Stomach smooth muscle (tissue), 2 donors: ENCODE results near the gene STAP2.
"Not testable (repeated sequence)": the region's sequence is repeated elsewhere in the genome, so short reads cannot be mapped to it uniquely, and the experiment has no call there.

Experiments used
- H3K27ac ChIP-seq: one replicate; pipeline ENCODE4 v1.7.0; 2013; ENCODE audit warnings: mild to moderate bottlenecking, low read length, inconsistent platforms
- H3K27me3 ChIP-seq, 2 donors: one replicate each; pipeline ENCODE4 v1.7.0; 2013; ENCODE audit warnings: low read length in 2 of 2; ENCODE audit not compliant: insufficient read depth in 2 of 2, control insufficient read depth in 1 of 2
- H3K36me3 ChIP-seq, 2 donors: one replicate each; pipeline ENCODE4 v1.7.0; 2013; ENCODE audit warnings: low read length in 2 of 2; ENCODE audit not compliant: control insufficient read depth in 2 of 2, insufficient read depth in 2 of 2
- H3K4me1 ChIP-seq: one replicate; pipeline ENCODE4 v1.7.0; 2013; ENCODE audit warnings: low read length; ENCODE audit not compliant: control insufficient read depth, insufficient read depth
- H3K4me3 ChIP-seq, 2 donors: one replicate each; pipeline ENCODE4 v1.7.0; 2013; ENCODE audit warnings: low read length in 2 of 2
- H3K9ac ChIP-seq, 2 donors: one replicate each; pipeline ENCODE4 v1.7.0; 2013; ENCODE audit warnings: low read length in 2 of 2, mild to moderate bottlenecking in 1 of 2
- H3K9me3 ChIP-seq, 2 donors: one replicate each; pipeline ENCODE4 v1.7.0; 2013; ENCODE audit warnings: low read length in 2 of 2; ENCODE audit not compliant: control insufficient read depth in 2 of 2
- donor health status: healthy.
- donor health status: Pancreatic carcinoma.

The STAP2 gene

DNA sequence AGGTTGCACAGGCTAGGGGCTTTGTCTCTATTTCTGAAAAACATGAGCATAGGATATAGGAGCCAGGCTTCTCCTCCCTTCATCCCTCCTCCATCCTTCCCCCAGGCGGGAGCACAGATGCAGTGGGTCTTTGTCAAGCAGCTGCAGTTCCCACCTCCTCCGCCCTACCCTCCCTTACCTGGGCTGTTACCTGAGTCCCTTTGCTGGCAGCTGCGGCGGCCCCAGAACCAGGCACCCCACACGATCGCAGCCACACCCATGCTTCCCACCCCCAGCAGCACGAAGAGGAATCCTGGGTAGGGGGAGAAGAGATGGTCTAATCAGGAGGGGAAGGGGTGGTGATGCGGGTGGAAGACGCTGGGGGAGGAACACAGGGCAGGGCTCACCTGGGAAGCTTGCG, 44.2 kb downstream of the STAP2 start:
- no peaks in the 10 kb centered on the region for H3K4me1 ChIP-seq
- H3K9me3 ChIP-seq: no peaks in the 10 kb centered on the region
- H3K27me3 ChIP-seq: peaks cover 7 to 19% of the 10 kb centered on the region in 2 donors
- no peak overlapping the region for H3K27ac ChIP-seq
- H3K9ac ChIP-seq: no peak overlapping the region
- no peaks in the 10 kb centered on the region for H3K36me3 ChIP-seq
- no peak overlapping the region for H3K4me3 ChIP-seq

DNA sequence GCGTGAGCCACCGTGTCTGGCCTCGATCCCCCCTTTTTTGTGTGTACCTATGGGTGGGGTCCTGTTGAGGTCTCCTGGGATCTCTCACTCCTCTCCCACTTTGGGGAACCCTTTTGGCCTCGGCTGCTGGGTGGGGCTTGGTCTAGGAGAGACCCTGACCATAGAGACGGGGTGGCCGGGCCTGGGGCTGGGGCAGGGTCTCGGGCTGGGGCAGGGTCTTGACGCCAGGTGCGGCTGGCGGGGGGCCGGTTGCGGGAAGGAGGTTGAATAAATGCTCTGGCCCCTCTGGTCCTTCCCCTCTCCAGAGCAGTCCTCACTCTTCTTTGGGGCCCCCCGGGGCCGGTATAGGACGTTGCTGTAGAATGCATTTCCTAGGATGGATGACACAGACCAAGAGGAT, 46.1 kb downstream of the STAP2 start:
- Histone ChIP-seq H3K36me3 (no peaks in the 10 kb centered on the region), H3K27ac (no peak overlapping the region), H3K27me3 (peaks cover 7 to 19% of the 10 kb centered on the region in 2 donors), H3K4me3 (no peak overlapping the region), H3K4me1 (no peaks in the 10 kb centered on the region), H3K9me3 (no peaks in the 10 kb centered on the region), H3K9ac (no peak overlapping the region)

DNA sequence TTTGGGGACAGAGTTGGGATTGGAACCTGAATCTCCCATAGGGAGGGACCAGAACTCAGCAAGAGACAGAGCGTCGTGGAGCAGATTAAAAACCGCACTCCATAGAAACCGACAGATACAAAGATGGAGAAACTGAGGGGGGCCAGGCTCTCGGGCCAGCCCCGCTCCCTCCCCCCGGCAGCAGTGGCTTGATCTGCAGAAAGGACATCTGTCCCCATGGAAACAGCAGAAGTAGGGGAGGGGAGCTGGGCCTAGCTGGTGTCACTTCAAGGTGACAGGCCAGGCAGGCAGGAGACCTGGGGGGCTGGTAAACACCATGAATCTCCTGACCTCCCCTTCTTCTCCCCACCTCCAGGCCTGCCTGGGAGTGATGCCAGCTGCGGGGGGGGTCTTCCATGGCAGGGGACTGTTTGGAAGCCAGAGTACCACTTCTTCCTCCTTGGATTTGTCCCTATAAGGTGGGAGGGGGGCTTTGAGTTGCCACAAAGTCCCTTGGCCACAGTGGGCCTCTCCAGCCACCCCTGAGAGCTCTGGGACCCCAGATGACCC, 47.4 kb downstream of the STAP2 start:
- Histone ChIP-seq H3K36me3 (no peaks in the 10 kb centered on the region), H3K4me1 (no peaks in the 10 kb centered on the region), H3K27ac (no peak overlapping the region), H3K9ac (no peak overlapping the region), H3K4me3 (no peak overlapping the region), H3K9me3 (no peaks in the 10 kb centered on the region), H3K27me3 (peaks cover 3 to 16% of the 10 kb centered on the region in 2 donors)

DNA sequence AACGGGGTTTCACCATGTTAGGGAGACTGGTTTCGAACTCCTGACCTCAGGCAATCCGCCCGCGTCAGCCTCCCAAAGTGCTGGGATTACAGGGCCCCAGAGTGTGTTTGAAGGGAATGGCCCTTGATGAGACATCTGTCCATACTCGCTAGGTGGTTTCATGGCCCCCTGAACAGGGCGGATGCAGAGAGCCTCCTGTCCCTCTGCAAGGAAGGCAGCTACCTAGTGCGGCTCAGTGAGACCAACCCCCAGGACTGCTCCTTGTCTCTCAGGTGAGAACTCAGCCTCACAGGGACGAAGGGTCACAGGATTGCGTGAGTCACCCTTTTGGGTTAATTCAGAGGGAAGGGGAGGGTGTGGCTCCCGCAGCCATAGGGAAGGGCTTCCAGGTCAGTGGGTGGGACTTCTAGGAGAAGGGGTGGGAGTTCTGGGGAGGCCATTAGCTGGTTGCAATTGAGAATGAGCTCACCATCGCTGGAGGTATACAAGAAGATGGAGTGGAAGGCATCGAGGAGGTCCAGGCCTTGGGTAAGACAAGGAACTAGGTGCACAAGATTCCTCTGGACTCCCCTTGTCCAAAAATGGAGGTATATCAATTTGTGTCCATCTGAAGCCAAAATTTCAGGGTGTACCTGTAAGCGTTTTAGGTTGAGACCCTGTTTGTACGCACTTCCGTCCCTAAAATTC, 50.4 kb downstream of the STAP2 start:
- no peaks in the 10 kb centered on the region for H3K9me3 ChIP-seq
- no peaks in the 10 kb centered on the region for H3K4me1 ChIP-seq
- H3K4me3 ChIP-seq: no peak overlapping the region
- no peak overlapping the region for H3K9ac ChIP-seq
- no peak overlapping the region for H3K27ac ChIP-seq
- peaks cover 9 to 15% of the 10 kb centered on the region in 2 donors for H3K27me3 ChIP-seq
- H3K36me3 ChIP-seq: no peaks in the 10 kb centered on the region

GRCh38 chr19:4286141-4286540, 52.5 kb downstream of the STAP2 start:
- not testable (repeated sequence) for H3K4me1 ChIP-seq, H3K9ac ChIP-seq, H3K9me3 ChIP-seq, H3K27ac ChIP-seq, H3K4me3 ChIP-seq, H3K36me3 ChIP-seq
- peaks cover 14 to 19% of the 10 kb centered on the region in 2 donors for H3K27me3 ChIP-seq

DNA sequence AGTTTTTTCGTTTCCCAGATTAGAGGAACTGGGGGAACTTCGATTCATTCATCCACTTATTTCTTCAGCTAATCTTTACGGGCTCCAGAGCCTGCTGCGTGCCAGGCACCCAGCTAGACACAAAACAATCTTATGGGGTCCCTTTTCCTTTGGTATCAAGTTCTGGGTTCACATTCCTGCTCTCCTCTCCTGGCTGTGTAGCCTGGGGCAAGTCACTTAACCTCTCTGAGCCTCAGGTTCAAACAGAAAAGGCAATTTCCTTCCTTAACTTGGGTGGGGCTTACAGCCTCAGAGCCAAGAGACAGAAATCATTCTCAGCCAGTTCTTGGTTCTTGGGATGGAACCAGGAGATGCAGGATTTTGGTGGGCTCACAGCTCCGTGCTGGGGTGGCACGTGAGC, 53.7 kb downstream of the STAP2 start:
- Histone ChIP-seq H3K36me3 (no peaks in the 10 kb centered on the region), H3K27me3 (peaks cover 22 to 24% of the 10 kb centered on the region in 2 donors), H3K4me3 (no peak overlapping the region), H3K9ac (no peak overlapping the region), H3K9me3 (no peaks in the 10 kb centered on the region), H3K27ac (no peak overlapping the region), H3K4me1 (peaks cover 2% of the 10 kb centered on the region)

DNA sequence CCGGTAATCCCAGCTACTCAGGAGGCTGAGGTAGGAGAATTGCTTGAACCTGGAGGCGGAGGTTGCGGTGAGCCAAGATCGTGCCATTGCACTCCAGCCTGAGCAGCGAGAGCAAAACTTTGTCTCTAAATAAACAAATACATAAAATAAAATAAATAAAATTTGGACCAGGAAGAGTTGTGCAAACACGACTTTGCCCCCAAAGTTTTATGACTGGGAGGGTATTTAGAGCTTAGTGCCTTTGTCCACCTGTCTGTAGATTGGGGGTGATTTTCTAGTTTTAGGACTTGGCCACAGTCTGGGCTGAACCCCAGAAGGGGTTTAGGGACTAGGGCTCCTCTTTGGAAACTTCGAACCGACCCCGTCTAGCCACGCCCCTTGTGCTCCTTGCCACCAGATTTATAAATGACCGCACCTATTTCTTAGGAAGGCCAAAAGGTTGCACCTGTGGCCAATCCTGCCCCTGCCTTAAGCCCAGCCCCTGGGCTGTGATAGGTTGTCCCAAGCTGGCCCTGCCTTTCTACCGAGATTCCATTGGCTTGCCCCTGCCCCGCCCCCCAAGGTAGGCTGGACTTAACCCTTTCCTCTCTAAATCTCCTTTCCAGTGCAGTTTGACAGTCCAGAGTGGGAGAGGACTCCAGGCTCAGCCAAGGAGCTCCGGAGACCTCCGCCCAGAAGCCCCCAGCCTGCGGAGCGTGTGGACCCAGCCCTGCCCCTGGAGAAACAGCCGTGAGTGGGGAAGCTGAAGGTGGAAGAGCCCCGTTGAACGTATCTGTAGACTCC, 54.3 kb downstream of the STAP2 start:
- H3K4me3 ChIP-seq: no peak overlapping the region
- peaks cover 7% of the 10 kb centered on the region for H3K4me1 ChIP-seq
- H3K9ac ChIP-seq: no peak overlapping the region
- no peaks in the 10 kb centered on the region for H3K9me3 ChIP-seq
- H3K27ac ChIP-seq: no peak overlapping the region
- no peaks in the 10 kb centered on the region for H3K36me3 ChIP-seq
- H3K27me3 ChIP-seq: peaks cover 24 to 30% of the 10 kb centered on the region in 2 donors

GRCh38 chr19:4279530-4280422, 58.9 kb downstream of the STAP2 start:
- no peaks in the 10 kb centered on the region for H3K36me3 ChIP-seq
- H3K4me1 ChIP-seq: peaks cover 9% of the 10 kb centered on the region
- no peak overlapping the region for H3K27ac ChIP-seq
- no peaks in the 10 kb centered on the region for H3K9me3 ChIP-seq
- no peak overlapping the region for H3K9ac ChIP-seq
- no peak overlapping the region for H3K4me3 ChIP-seq
- H3K27me3 ChIP-seq: peaks cover 27 to 37% of the 10 kb centered on the region in 2 donors

GRCh38 chr19:4279267-4279529, 59.4 kb downstream of the STAP2 start:
- Histone ChIP-seq H3K9ac (no peak overlapping the region), H3K4me1 (peaks cover 9% of the 10 kb centered on the region), H3K4me3 (no peak overlapping the region), H3K27me3 (peaks cover 23 to 32% of the 10 kb centered on the region in 2 donors), H3K27ac (no peak overlapping the region), H3K36me3 (no peaks in the 10 kb centered on the region), H3K9me3 (no peaks in the 10 kb centered on the region)

GRCh38 chr19:4278419-4279266, 60.0 kb downstream of the STAP2 start, which contains the start of gene SHD:
Gene SHD (plus strand): TSS chr19:4279266. CDS start chr19:4280064, 798 bp downstream.
- Histone ChIP-seq H3K4me3 (no peak within 1 kb of the TSS), H3K36me3 (no peaks in the 10 kb centered on the region), H3K27me3 (peaks cover 23 to 32% of the 10 kb centered on the region in 2 donors), H3K27ac (no peak within 1 kb of the TSS), H3K9ac (no peak within 1 kb of the TSS), H3K4me1 (peaks cover 9% of the 10 kb centered on the region), H3K9me3 (no peaks in the 10 kb centered on the region)
